Measurements from ENCODE around the gene ADK. TPM values are rescaled to one million over a fixed set of nuclear protein-coding genes. Genes with fewer than 3 reads are reported as not detected.

Gene ADK
- polyA plus RNA-seq, 1 donor (not counting 4 experiments of a cell fraction or from before 2014, with no cell fraction given): 139 TPM

DNA sequence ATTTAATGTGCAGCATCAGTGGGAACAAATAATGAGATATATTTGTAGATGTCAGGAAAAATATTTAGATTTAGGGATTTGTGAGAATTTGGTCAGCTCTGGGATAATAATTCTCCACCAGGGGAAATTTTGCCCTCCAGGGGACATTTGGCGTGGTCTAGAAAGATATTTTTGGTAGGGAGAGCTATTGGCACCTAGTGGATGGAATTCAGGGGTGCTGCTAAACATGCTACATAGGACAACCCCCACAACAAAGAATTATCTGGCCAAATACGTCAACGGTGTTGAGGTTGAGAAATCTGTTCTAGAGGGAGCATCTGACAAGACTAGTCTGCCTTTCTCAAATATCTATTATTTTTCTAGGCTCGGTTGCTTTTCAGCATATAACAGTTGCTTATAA lies 2.1 kb downstream of the ADK start:
- Histone ChIP-seq H3K36me3 (ENCODE audit: control insufficient read depth in 2 of 2, extremely low read depth in 1 of 2, insufficient read depth in 2 of 2, low read length in 2 of 2) (peaks cover 1% of the 10 kb centered on the region in 2 experiments), H3K27ac (ENCODE audit: control insufficient read depth, insufficient read depth, low read length) (peak overlapping the region; percentile 38), H2AFZ (ENCODE audit: control insufficient read depth, low read length) (peak overlapping the region; percentile 45), H3K27me3 (ENCODE audit: control insufficient read depth, extremely low read depth, insufficient read depth, low read length) (no peaks in the 10 kb centered on the region), H3K4me3 (ENCODE audit: control insufficient read depth in 2 of 3, extremely low read depth in 1 of 3, insufficient read depth in 2 of 3, low read depth in 1 of 3, low read length in 3 of 3) (peak overlapping the region in 2 of 3 experiments; percentile 26 to 81), H3K9me3 (ENCODE audit: control insufficient read depth, low read depth, low read length) (no peaks in the 10 kb centered on the region), H3K4me1 (ENCODE audit: control insufficient read depth, extremely low read depth, insufficient read depth, low read length) (peaks cover 19% of the 10 kb centered on the region), H3K79me2 (ENCODE audit: control insufficient read depth, insufficient read depth, low read length) (peaks cover 63% of the 10 kb centered on the region), H3K9ac (ENCODE audit: control insufficient read depth, extremely low read depth, insufficient read depth, low read length) (peak overlapping the region; percentile 34), H4K20me1 (ENCODE audit: control insufficient read depth, extremely low read depth, insufficient read depth, low read length) (no peaks in the 10 kb centered on the region), H3K4me2 (ENCODE audit: control insufficient read depth, extremely low read depth, insufficient read depth, low read depth, low read length) (peak overlapping the region; percentile 64), H3K9me1 (ENCODE audit: control insufficient read depth, extremely low read depth, insufficient read depth, low read length) (peaks cover 2% of the 10 kb centered on the region)
- TF ChIP-seq CTCF (optimal IDR thresholded peaks at IDR 0.05 in 1 of 3, IDR thresholded peaks at IDR 0.05 in 1 of 3, conservative IDR thresholded peaks at IDR 0.05 in 1 of 3; ENCODE audit: extremely low read depth in 1 of 3, insufficient read depth in 2 of 3, low read length in 3 of 3) (peak; percentile 60 to 83 (median 63)), EZH2 (IDR thresholded peaks at IDR 0.05; ENCODE audit: low read length) (no peak)
- dilution Hi-C loops (cut with MboI; ENCODE audit: extremely low pct_ligation_motif_present, low sequenced_read_pairs): no loop called here
- no peak for DNase-seq (ENCODE audit: low read depth, low spot score)
- FAIRE-seq: no peak

DNA sequence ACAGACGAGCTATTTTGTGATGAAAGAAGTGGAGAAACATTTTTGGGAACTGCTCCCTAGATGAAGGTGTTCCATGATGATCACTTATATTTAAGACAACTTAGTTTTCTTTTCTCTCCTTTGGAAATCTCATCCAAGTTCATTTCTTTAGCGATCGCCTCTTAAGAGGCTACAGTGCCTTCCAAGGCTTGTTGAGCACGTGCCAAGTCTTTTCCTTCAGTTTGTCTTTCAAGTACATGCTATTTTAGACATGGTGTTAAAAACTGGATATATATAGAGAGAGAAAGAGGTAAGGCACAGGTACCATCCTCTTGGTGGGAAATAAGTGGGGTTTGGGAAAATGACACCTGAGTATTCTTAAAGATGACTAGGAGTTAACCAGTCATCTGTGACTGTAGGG lies 2.7 kb downstream of the ADK start:
- Histone ChIP-seq H3K9me1 (ENCODE audit: control insufficient read depth, extremely low read depth, insufficient read depth, low read length) (peaks cover 2% of the 10 kb centered on the region), H3K79me2 (ENCODE audit: control insufficient read depth, insufficient read depth, low read length) (peaks cover 58% of the 10 kb centered on the region), H3K36me3 (ENCODE audit: control insufficient read depth in 2 of 2, extremely low read depth in 1 of 2, insufficient read depth in 2 of 2, low read length in 2 of 2) (peaks cover 0 to 1% of the 10 kb centered on the region in 2 experiments), H3K4me2 (ENCODE audit: control insufficient read depth, extremely low read depth, insufficient read depth, low read depth, low read length) (peak overlapping the region; percentile 64), H2AFZ (ENCODE audit: control insufficient read depth, low read length) (peak overlapping the region; percentile 45), H3K9ac (ENCODE audit: control insufficient read depth, extremely low read depth, insufficient read depth, low read length) (peak overlapping the region; percentile 34), H3K4me1 (ENCODE audit: control insufficient read depth, extremely low read depth, insufficient read depth, low read length) (peaks cover 19% of the 10 kb centered on the region), H3K27me3 (ENCODE audit: control insufficient read depth, extremely low read depth, insufficient read depth, low read length) (no peaks in the 10 kb centered on the region), H4K20me1 (ENCODE audit: control insufficient read depth, extremely low read depth, insufficient read depth, low read length) (no peaks in the 10 kb centered on the region), H3K4me3 (ENCODE audit: control insufficient read depth in 2 of 3, extremely low read depth in 1 of 3, insufficient read depth in 2 of 3, low read depth in 1 of 3, low read length in 3 of 3) (peak overlapping the region in 2 of 3 experiments; percentile 22 to 49), H3K9me3 (ENCODE audit: control insufficient read depth, low read depth, low read length) (no peaks in the 10 kb centered on the region), H3K27ac (ENCODE audit: control insufficient read depth, insufficient read depth, low read length) (peak overlapping the region; percentile 38)
- no peak for DNase-seq (ENCODE audit: low read depth, low spot score)
- no peak for FAIRE-seq
- TF ChIP-seq CTCF (optimal IDR thresholded peaks at IDR 0.05 in 1 of 3, IDR thresholded peaks at IDR 0.05 in 1 of 3, conservative IDR thresholded peaks at IDR 0.05 in 1 of 3; ENCODE audit: extremely low read depth in 1 of 3, insufficient read depth in 2 of 3, low read length in 3 of 3): no peak
- TF ChIP-seq EZH2 (IDR thresholded peaks at IDR 0.05; ENCODE audit: low read length): no peak
- dilution Hi-C loops (cut with MboI; ENCODE audit: extremely low pct_ligation_motif_present, low sequenced_read_pairs): no loop called here
